Stimulated activated CD8-positive, alpha-beta memory T cell treated with anti-CD3 and anti-CD28 coated beads, Interleukin-15, amount 100 ng/mL, for 24 hours (primary cell): ENCODE results near the gene EPAS1.

Source experiments
- DNase-seq: peaks from one replicate; pipeline ENCODE4 v3.0.0-alpha.2; 2020; ENCODE audit warnings: low read depth

The EPAS1 gene

DNA sequence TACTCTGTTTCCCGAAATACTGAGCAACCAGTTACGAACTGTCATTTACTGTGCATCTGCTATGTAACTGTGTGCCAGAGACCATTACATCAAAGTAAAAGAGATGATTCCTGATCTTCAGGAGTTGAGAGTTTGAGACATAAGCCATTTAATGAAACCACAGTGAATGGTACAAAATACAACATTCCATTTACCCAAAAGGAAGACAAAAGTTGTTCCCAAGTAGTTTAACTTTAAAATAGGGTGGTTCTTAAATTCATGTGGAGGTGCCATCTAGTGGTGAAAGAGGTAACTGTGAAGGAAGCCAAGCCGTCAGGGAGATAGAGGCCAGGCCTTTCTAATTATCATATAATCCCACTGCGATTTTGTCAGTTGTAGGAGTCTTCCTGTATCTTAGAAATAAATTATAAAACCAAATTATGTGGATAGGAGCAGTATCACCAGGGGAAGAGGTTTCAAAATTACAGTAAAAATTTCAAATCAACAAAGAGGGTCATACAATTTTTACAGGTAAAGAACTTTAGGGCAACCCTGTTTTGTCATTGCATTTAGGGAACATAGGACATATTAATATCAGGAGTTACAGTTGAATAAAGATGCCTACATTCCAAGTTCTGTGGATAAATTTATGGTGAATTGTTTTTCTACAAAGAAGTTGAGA, 67.7 kb downstream of the EPAS1 start:
- DNase-seq, result no peak

DNA sequence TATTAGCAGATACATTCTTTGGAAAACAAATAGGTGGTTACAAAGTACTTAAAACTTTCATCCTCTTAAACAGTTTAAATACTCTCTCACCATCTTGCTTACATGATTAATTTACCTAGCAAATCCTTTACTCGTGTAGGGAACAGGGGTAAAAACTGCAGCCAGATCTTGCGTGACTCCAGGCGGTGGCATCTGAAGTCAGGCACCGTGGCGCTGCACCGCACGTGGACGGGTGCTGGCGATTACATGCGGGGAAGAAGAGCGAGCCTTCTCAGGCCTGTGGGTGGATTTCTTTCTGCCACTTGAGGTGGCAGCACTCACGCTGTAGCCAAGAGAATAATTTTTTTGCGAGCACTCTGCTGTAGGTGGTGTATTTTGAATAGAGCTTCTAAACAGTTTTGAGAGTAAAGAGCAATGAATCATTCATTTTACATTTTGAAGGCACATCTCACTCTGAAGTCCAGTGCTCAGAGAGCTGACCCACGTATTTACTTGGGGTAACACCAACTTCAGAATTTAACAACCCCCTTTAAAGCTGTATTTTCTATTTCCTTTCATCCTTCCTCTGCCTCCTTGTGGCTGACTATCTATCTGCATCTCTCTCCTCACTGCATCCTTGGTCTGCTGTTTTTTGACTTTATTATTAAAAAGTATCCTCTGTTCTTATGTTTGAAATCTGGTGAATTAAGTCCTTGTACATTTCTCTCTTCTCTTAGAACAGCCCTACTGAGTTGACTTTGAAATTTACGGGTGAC, 68.9 kb downstream of the EPAS1 start:
- DNase-seq, result no peak

DNA sequence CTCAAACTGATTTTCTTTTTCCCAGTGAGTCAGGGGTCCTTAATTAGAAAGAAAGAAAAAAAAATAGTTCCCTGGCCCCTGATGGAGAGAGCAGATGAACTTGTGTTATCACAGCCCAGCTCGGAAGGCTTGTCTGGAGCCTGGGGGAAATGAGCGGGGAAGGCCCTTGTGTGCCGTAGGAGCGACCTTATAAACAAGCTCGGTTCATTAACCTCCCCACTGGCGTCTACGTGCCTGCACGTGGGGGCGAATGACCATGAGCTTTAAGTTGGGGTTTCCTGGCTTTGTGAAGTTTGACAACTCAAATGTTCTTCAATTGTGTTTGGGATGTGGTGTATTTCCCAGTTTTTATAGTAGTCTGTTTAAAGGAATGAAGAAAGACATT, 69.5 kb downstream of the EPAS1 start:
- DNase-seq, result no peak

DNA sequence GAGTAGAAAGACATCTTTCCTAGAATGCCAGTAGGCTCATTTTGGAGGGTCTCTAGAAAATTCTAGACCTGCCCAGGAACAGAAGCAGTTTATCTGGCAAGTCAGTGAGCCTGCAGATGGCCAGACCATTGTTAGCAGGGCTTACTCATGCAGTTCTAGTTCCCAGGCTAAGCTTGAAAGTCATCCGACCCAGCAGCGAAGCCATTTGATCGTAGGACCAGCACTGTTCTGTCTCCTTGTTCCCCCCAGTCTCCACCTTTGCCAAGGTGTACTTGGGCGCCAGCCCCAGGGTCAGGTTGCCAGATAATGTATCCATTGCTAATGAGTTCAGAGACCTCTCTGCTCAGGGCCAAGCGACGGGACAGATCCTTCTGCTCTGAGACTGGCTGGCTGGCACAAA, 70.1 kb downstream of the EPAS1 start:
- DNase-seq, result no peak

DNA sequence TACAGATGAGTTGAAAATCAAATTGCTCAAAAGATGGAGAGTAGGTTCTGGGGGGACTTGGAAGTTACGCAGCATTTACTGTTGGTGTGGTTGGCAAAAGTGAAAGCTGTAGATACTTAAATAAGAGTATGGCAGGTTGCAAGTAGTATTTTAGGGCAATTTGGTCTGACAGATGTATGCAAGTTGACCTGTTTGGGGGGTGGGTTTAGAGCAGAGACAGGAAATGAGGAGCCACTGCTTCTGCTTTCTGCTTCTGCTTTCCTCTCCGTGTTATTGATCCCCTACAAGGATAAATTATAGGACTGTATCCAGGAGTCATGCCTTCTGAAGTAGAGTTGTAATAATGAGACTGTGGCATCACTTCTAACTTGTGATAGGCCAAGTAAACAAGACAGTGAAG, 71.2 kb downstream of the EPAS1 start:
- no peak for DNase-seq

DNA sequence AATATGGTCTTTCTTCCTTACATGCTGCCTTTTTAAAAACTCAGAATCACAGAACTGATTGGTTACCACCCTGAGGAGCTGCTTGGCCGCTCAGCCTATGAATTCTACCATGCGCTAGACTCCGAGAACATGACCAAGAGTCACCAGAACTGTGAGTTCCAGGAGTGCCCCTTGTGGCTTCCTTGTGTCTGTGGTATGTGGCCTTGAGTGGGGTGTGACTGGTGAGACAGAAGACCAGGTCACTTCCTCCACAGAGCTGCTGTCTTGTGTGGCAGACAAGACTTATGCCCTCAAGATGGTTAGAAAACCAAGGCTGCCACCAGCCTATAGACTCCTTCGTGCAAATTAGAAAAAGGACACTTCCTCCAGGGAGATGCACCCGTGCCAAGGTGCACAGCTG, 72.6 kb downstream of the EPAS1 start:
- DNase-seq, result no peak

DNA sequence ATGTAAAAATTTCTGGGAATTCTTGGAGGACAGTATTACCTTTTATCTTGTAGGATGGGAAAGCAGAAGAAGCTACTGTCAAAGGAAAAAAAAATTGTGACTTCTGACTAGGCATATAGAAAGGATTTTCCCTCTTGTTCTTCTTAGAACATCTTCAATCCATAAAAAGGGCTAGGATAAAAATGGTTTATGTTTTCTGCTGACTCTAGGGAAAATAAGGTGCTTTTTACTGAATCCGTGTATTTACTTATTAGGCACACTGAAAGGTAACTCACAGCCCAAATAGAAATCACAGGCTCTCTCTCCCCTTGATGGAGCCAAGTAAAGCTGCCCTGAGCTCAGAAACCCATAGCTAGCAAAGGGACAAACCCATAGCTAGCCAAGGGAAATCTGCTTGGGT, 74.6 kb downstream of the EPAS1 start:
- no peak for DNase-seq

DNA sequence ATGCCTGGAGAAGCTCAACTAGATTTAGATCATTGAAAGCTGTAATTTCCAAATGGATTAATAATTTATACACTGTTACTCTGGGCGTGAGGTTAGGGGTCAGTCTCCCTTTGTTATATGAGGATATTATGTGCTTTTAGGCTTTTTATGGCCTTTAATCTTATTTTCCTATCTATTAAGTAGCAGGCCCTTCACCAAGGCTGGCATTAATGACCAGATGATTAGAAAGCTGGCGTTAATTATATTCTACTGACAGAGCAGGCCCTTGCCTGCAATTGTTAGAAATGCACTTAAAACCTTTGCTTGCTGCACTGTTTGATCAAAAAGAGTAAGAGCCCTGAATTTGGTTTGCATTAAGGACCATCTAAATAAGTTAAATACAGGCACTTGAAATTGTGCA, 75.3 kb downstream of the EPAS1 start:
- no peak for DNase-seq

DNA sequence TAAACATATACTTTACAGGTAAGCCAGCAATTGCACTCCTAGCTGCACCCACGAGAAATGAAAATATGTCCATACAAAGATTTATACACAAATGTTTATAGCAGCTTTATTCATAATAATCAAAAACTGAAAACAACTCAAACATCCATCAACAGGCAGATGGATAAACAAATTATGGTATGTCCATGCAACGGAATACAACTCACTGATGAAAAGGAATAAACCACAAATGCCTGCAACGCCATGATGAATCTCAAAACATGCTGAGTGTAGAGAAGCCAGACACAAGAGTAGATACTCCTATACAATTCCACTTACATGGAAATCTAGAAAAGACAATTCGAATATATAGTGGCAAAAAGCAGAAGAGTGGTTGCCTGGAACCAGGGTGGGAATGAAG, 76.0 kb downstream of the EPAS1 start:
- no peak for DNase-seq

DNA sequence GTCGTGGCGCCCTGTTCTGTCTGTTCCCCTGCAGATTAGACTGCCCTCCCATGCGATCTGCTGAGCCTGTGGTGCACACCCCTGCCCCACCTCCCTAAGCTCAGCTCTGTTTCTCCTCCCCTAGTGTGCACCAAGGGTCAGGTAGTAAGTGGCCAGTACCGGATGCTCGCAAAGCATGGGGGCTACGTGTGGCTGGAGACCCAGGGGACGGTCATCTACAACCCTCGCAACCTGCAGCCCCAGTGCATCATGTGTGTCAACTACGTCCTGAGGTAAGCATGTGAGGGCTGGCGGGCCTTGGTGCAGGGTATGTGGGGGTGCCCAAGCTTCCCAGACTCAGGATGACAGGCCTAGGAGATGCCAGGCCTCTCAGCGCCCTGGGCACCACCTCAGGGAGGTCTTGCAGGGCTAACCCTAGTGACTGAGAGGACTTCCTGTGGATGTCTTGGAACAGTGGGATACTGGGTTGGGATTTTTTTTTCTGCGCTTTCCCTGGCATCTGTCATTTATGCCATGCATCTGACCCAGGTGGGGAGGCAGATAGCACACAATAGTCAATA, 78.4 kb downstream of the EPAS1 start:
- no peak for DNase-seq

DNA sequence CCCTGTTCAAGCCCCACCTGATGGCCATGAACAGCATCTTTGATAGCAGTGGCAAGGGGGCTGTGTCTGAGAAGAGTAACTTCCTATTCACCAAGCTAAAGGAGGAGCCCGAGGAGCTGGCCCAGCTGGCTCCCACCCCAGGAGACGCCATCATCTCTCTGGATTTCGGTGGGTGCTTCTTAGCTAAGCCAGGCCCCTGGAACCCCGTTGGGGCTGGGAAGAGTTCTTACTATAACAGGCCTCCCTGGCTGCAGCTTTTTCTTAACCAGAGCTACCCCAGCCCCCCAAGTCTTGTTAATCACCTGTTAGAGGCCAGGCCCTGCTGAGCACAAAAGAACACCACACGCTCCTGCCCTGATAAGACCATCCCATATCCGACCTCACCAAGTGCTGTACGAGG, 79.4 kb downstream of the EPAS1 start:
- DNase-seq, result no peak

DNA sequence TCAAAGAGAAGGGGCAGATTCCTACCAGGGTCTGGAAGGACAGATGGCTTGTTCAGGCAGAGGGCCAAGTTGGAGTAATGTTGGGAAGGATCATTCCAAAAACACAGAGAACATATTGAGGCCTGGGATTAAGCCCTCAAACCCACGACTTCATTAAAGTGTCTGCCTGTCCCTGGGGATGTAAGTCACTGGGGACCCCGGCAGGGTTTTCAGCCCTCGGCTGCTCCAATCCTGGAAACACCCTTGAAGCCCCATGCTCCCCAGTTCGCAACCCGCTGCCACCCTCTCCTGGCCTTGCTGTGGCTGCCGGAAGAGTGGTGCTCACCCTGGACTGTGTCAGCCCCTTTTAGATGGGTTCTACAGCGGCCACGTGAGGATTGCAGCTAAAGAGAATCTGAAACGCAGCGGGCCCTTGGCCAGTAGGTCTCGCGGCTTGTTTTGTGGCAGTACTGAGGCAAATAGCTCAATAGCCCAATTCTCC, 79.9 kb downstream of the EPAS1 start:
- no peak for DNase-seq

DNA sequence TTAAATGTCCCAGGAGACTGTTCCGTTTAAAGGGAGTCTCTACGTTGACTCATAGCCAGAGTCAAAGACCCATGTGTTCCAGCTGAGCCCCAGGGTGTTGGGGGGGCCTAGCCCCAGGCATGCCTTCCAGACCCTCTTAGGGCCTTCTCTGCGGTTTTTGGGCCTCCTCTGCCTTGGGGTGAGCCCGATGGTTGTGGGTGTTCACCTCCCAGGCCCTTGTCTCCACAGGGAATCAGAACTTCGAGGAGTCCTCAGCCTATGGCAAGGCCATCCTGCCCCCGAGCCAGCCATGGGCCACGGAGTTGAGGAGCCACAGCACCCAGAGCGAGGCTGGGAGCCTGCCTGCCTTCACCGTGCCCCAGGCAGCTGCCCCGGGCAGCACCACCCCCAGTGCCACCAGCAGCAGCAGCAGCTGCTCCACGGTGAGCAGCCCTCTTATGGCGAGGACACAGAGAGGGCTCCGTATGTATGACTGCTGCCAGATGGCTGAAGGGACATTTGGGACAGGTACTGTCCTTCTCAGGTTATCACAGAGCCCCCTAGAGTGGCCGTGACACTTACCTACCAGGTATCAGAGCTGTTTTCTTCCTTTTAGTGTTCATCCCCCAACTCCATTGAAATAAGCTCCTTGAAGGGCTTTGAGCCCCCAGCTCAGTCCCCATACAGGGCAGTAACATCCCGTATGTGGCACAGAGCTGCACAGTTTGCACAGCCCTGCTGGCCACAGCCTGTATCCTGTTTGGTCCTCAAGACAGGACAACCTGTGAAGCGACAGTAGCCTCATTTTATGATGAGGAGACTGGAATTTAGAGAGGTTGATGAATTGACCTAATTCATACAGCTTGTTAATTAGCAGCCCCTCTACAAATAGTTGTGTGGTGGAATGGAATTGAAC, 80.7 kb downstream of the EPAS1 start:
- no peak for DNase-seq

DNA sequence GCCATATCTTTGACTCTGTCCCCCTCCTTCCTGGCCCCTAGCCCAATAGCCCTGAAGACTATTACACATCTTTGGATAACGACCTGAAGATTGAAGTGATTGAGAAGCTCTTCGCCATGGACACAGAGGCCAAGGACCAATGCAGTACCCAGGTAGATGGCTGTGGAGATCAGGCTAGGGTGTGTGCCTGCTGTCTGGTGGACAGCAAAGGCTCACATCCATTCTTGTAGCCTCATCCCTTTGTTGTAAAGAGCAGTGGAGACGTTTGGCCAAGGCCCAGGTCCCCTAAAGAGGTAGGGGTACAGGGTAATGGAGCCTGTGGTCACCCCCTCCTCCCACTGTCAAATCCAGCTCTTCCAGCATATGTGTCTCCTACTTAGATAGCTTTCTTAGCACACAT, 81.4 kb downstream of the EPAS1 start:
- DNase-seq, result no peak

DNA sequence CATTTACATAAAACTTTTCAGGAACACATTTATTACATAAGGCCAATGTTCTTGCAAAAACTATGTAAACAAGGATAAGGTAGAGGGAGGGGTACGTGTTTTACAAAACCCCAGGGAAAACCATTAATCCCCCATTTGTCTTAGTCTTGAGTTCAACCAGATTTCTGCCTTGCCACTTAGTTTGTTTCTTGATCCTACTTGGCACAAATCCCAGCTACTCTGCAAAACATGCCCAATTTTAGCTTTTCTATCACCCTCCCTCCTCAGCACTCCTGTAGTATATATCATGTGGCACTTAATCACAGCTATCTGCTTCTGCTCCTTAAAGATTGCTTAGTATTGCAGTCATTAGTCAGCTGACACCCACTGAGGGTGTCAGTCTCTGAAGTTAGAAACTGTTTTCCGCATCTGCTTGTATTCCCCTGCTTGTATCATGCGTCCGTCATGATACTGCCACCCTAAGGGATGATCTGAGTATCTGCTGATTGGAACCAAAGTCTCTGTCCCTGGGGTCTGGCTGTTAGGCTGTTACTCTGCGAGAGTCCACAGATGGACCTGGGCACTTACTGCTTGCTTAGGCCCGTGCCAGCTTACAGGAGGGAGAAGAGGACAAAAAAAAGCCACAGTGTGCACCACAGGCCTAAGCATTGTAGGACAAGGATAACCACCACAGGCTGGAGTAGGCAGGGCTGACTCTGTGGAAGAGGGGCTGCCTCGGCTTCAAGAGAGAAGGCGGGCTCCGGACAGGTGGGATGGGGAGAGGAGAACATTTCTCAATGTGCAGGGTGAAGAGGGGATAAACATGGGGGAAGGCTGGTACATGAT, 82.2 kb downstream of the EPAS1 start:
- no peak for DNase-seq

DNA sequence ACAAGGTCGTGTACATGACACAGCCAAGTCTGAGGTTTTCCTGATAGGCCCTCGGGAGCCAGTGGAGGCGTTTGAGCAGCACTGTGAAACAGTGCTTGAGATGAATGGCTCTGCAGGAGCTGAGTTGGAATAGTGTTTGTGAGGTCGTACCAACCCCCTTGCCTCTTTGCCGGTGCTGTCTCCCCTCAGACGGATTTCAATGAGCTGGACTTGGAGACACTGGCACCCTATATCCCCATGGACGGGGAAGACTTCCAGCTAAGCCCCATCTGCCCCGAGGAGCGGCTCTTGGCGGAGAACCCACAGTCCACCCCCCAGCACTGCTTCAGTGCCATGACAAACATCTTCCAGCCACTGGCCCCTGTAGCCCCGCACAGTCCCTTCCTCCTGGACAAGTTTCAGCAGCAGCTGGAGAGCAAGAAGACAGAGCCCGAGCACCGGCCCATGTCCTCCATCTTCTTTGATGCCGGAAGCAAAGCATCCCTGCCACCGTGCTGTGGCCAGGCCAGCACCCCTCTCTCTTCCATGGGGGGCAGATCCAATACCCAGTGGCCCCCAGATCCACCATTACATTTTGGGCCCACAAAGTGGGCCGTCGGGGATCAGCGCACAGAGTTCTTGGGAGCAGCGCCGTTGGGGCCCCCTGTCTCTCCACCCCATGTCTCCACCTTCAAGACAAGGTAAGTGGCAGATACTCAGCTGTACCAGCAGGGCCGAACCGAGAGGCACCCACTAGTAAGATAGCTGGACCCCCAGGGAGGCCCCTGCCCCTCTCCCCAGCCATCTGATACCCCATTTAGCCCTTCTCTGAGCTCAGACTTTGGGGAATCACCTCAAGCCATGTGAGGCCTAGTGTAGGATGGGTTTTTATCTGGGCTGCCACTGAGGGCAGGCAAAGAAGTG, 83.1 kb downstream of the EPAS1 start:
- no peak for DNase-seq

DNA sequence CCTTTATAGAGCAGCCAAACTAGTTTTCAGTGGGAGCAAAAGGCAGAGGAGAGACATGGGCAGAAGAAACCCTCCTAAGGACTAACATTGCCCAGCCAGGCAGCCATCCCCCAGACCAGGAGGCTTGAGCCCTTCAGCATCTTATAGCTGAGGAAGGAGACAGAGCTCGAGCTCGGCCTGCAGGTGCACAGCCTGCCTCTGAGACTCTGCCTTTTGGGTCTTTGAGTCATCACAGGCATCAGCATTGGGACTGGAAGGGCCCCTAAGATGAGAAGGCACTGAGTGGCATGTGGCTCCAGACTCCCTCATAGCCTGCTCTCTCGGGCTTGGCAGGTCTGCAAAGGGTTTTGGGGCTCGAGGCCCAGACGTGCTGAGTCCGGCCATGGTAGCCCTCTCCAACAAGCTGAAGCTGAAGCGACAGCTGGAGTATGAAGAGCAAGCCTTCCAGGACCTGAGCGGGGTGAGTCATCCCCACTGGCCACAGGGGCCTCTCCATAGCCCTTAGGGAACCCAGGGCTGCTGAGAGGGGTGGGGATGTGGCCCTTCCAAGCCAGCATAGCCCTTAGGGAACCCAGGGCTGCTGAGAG, 84.1 kb downstream of the EPAS1 start:
- no peak for DNase-seq

DNA sequence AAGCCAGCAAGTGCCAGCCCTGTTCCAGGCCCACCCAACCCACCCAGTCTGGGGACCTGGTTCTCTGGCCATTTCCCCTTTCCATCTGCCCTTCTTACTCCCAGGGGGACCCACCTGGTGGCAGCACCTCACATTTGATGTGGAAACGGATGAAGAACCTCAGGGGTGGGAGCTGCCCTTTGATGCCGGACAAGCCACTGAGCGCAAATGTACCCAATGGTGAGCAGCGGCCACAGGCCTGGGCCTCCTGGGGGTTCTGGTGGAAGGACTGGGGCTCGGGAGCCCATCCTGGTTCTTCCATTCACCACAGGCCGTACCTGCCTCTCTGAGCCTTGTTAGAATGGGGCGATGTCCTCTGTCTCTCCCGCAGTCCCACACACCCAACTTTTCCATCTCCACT, 84.7 kb downstream of the EPAS1 start:
- no peak for DNase-seq

DNA sequence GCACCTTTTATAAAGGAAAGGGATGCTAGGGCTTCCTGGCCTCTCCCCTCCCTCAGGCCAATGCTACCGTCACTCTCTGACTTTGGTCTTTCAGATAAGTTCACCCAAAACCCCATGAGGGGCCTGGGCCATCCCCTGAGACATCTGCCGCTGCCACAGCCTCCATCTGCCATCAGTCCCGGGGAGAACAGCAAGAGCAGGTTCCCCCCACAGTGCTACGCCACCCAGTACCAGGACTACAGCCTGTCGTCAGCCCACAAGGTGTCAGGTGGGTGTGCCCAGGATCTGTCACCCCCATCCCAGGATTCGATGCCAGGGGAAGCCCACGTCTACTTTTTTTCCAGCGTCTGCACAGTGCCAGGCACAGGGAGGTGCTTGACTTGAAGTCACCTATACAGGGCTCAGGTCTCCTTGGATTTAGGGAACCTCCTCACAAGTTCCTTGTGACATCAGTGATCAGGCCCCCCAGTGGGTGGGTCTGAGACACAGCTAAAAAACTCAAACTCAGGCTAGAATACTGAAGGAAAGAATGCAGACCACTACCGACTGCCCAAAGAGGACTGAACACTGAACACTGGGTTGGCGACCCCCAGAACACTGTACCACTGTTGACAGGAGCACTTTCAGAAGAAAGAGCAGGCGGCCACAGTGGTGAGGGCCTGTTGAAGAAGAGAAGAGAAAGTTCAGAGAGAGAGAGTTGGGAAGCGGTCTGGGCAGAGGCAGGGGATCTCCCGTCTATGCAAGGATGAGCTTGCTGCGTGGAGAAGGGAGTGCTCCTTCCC, 85.3 kb downstream of the EPAS1 start:
- DNase-seq, result no peak

DNA sequence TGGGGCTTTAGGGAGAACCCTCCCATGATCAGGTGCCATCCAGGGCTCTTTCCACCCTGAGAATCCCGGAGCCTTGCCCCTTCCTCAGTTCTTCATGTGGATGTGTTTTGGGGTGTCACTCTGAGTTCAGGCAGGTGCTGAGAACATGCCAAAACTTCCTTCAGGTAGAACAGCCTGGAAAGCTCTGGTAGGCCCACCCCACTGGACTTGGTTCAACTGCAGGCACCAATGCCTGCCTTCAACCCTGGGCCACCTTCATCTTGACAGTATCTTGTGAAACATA, 85.8 kb downstream of the EPAS1 start:
- DNase-seq, result no peak
